ENCODE measurements around the gene QDPR.

DNA sequence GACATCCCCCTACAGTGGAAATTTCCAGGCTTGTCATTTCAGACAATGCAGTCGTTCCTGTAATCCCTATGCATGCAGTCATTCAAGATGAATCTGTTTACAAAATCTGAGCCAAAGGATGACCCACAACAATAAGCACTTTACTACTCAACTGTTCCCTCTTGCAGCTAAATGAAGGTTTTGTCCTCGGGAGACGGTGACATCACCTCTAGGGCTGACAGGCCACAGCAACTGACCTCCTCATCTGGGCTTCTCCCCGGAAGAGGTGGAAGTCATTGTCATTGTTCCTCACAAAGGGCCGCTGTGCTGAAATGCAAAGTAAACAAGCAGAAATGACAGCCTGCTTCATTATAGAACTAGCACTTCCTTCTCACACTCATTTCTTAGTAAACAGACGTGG lies 32.3 kb upstream of the QDPR start:
- TF ChIP-seq, protein P1, sequence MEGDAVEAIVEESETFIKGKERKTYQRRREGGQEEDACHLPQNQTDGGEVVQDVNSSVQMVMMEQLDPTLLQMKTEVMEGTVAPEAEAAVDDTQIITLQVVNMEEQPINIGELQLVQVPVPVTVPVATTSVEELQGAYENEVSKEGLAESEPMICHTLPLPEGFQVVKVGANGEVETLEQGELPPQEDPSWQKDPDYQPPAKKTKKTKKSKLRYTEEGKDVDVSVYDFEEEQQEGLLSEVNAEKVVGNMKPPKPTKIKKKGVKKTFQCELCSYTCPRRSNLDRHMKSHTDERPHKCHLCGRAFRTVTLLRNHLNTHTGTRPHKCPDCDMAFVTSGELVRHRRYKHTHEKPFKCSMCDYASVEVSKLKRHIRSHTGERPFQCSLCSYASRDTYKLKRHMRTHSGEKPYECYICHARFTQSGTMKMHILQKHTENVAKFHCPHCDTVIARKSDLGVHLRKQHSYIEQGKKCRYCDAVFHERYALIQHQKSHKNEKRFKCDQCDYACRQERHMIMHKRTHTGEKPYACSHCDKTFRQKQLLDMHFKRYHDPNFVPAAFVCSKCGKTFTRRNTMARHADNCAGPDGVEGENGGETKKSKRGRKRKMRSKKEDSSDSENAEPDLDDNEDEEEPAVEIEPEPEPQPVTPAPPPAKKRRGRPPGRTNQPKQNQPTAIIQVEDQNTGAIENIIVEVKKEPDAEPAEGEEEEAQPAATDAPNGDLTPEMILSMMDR (IDR thresholded peaks at IDR 0.05 in 2 of 3, conservative IDR thresholded peaks at IDR 0.05 in 1 of 3; ENCODE audit: borderline replicate concordance in 1 of 3, insufficient read depth in 1 of 3, low read depth in 2 of 3, low read length in 2 of 3) = no peak
- TF ChIP-seq EZH2 (IDR thresholded peaks at IDR 0.05) = no peak
- TF ChIP-seq POLR2A (IDR thresholded peaks at IDR 0.05; ENCODE audit: borderline replicate concordance, extremely low read depth, insufficient read depth, insufficient read length) = no peak
- TF ChIP-seq SRF (IDR thresholded peaks at IDR 0.05; ENCODE audit: low read depth) = no peak
- TF ChIP-seq, protein P2, sequence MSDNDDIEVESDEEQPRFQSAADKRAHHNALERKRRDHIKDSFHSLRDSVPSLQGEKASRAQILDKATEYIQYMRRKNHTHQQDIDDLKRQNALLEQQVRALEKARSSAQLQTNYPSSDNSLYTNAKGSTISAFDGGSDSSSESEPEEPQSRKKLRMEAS (IDR thresholded peaks at IDR 0.05) = no peak
- no peak for TF ChIP-seq EZH2phosphoT487 (IDR thresholded peaks at IDR 0.05; ENCODE audit: borderline replicate concordance)
- TF ChIP-seq RAD21 (IDR thresholded peaks at IDR 0.05; ENCODE audit: low read depth) = no peak
- no peak for TF ChIP-seq FOSL1 (IDR thresholded peaks at IDR 0.05; ENCODE audit: low read depth)
- TF ChIP-seq ZFX (IDR thresholded peaks at IDR 0.05) = no peak
- TF ChIP-seq YY1 (IDR thresholded peaks at IDR 0.05; ENCODE audit: extremely low read depth, insufficient replicate concordance, low read depth, low read length) = no peak
- no peak for TF ChIP-seq SP1 (IDR thresholded peaks at IDR 0.05; ENCODE audit: low read depth)
- TF ChIP-seq CBX3 (IDR thresholded peaks at IDR 0.05; ENCODE audit: low read depth) = no peak
- TF ChIP-seq POLR2AphosphoS5 (IDR thresholded peaks at IDR 0.05; ENCODE audit: low read depth, low read length) = no peak
